ENCODE data around the gene B9D1.

DNA sequence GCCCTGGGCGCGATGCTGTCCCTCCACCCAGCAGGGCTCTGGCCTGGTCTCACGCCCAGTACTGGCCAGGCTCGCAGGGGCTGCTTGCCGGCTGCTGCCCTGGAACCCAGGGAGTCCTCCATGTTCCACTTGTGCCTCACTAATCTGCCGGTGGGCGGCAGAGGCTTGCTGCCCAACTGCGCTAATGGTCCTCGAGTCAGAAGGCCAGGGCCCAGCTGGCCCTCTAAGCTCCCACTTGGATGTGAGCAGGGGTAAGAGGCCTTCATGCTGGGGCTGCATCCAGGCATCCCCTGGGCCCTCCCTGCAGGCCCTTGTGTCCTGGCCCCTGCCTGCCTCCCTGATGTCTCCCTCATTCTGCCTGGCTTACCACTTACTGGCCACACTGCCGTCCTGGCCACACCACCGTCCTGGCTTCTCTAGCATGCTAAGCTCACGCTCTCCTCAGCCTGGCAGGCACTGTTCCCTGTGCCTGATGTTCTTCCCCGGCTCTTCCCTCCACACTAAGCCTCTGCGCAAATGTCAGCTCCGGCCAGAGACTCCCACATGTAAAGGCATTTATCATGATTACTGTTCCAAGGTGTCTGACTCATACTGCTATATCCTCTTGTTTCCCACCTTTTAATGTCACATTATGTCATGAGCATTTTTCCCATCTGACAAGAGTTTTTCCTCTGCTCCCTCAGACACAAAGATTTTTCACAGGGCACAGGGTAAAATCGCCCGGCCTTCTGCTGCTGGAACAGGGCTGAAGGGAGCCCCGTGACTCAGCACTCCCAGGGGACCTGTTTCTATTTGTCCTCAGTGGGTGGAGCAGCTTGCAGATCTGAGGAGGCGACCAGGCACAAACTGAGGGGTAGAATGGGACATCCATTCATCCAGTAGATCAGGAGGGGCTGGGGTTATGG, 15.9 kb downstream of the B9D1 start:
- TF ChIP-seq CTCF (conservative IDR thresholded peaks at IDR 0.05; ENCODE audit: low read depth in 2 of 2) (no peak), EZH2 (IDR thresholded peaks at IDR 0.05; ENCODE audit: low read depth, unreplicated experiment) (no peak), EZH2phosphoT487 (IDR thresholded peaks at IDR 0.05; ENCODE audit: unreplicated experiment) (no peak), POLR2AphosphoS5 (IDR thresholded peaks at IDR 0.05; ENCODE audit: low read depth) (no peak), CREB1 (CRISPR knock-in tag; IDR thresholded peaks at IDR 0.05; ENCODE audit: low read depth) (no peak), NANOG (IDR thresholded peaks at IDR 0.05; ENCODE audit: borderline replicate concordance) (no peak), JUNB (IDR thresholded peaks at IDR 0.05; ENCODE audit: unreplicated experiment) (no peak)
- TF ChIP-seq, protein P1, sequence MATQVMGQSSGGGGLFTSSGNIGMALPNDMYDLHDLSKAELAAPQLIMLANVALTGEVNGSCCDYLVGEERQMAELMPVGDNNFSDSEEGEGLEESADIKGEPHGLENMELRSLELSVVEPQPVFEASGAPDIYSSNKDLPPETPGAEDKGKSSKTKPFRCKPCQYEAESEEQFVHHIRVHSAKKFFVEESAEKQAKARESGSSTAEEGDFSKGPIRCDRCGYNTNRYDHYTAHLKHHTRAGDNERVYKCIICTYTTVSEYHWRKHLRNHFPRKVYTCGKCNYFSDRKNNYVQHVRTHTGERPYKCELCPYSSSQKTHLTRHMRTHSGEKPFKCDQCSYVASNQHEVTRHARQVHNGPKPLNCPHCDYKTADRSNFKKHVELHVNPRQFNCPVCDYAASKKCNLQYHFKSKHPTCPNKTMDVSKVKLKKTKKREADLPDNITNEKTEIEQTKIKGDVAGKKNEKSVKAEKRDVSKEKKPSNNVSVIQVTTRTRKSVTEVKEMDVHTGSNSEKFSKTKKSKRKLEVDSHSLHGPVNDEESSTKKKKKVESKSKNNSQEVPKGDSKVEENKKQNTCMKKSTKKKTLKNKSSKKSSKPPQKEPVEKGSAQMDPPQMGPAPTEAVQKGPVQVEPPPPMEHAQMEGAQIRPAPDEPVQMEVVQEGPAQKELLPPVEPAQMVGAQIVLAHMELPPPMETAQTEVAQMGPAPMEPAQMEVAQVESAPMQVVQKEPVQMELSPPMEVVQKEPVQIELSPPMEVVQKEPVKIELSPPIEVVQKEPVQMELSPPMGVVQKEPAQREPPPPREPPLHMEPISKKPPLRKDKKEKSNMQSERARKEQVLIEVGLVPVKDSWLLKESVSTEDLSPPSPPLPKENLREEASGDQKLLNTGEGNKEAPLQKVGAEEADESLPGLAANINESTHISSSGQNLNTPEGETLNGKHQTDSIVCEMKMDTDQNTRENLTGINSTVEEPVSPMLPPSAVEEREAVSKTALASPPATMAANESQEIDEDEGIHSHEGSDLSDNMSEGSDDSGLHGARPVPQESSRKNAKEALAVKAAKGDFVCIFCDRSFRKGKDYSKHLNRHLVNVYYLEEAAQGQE (IDR thresholded peaks at IDR 0.05; ENCODE audit: unreplicated experiment) = no peak
